ENCODE results near the gene ACVR2B.

ACVR2B gene

DNA sequence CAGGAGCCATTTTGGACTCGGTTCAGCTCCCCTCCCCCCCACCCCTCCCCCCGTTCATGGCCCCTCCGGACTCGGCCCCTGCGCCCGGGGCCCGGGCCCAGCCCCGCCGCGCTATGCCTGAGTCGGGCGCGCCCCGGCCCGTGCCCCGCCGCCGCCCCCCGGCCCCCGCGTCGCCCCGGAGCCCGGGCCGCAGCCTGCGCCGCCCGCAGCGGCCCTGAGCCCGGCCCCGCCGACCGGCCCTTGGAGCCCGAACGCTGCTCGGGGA, 155 bp downstream of the ACVR2B start:
- Mint-ChIP-seq H3K4me1 (peaks cover 9 to 14% of the 10 kb centered on the region in 2 donors), H3K36me3 (no peaks in the 10 kb centered on the region), H3K27me3 (peaks cover 29 to 35% of the 10 kb centered on the region in 2 donors), H3K27ac (no peak overlapping the region), H3K9me3 (no peaks in the 10 kb centered on the region), H3K4me3 (peak overlapping the region; percentile 85 to 87)
- DNase-seq (no peak), ATAC-seq (replicated peaks) (peak; percentile 16 to 20)

- peaks cover 29 to 34% of the 10 kb centered on the region in 2 donors for H3K27me3 Mint-ChIP-seq
Observed at GRCh38 chr3:38454178-38454883, 641 bp downstream of the ACVR2B start.

DNA sequence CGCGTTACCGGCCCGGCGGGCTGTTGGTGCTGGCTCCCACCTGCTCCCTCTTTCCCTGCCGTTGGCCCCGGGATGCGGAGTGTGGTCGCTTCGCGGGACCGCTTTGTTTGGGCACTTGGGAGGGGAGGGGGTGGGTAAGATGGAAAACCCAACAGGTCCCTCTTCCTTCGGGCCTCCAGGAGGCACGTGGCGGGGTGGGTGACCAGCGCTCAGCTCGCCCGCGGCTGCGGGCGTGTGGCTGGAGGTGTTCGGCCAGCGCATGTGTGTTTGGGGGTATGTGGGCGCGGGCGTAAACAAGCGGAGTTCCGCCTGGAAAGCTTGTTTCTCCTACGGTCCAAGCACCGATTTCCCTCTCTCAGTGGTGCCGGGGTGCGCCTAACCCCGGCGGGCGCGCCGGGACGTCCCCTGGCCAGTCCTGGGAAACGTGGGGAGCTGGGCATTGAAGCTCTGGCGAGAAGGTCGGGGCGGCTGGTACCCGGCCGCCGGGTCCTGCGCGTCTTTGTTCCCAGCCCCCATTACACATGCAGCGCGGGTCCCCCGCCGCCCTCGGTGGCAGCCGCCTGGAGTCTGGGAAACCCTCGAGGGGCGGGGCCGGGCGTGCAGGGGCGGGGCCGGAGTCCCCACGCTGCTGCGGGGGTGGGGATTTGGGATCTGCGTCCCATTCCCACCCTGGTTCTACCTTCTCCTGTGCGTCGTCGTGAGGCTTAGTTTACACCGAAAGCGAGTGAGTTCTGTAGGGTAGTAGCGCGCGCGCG, 1.4 kb downstream of the ACVR2B start:
- Mint-ChIP-seq H3K9me3 (no peaks in the 10 kb centered on the region), H3K27ac (no peak overlapping the region), H3K4me3 (peak overlapping the region; percentile 85 to 87), H3K27me3 (peaks cover 29% of the 10 kb centered on the region in 2 donors), H3K4me1 (peaks cover 9 to 14% of the 10 kb centered on the region in 2 donors), H3K36me3 (no peaks in the 10 kb centered on the region)
- ATAC-seq (replicated peaks) = peak; percentile 22 to 27
- DNase-seq = no peak

More at GRCh38 chr3:38454178-38454883, 641 bp downstream of the ACVR2B start:
- DNase-seq = no peak
- Mint-ChIP-seq H3K27ac (peak overlapping the region; percentile 72), H3K9me3 (no peaks in the 10 kb centered on the region), H3K4me1 (peaks cover 9 to 14% of the 10 kb centered on the region in 2 donors), H3K36me3 (no peaks in the 10 kb centered on the region), H3K4me3 (peak overlapping the region; percentile 85 to 87)
- peak; percentile 59 to 61 for ATAC-seq (replicated peaks)

GRCh38 chr3:38455639-38456430, 2.1 kb downstream of the ACVR2B start:
- no peaks in the 10 kb centered on the region for H3K36me3 Mint-ChIP-seq
- H3K4me3 Mint-ChIP-seq = peak overlapping the region; percentile 85 to 87
- H3K27ac Mint-ChIP-seq = peak overlapping the region; percentile 47
- H3K27me3 Mint-ChIP-seq = peaks cover 24 to 27% of the 10 kb centered on the region in 2 donors
- DNase-seq (no peak), ATAC-seq (replicated peaks) (peak; percentile 65 to 66)
- peaks cover 9 to 14% of the 10 kb centered on the region in 2 donors for H3K4me1 Mint-ChIP-seq
- H3K9me3 Mint-ChIP-seq = no peaks in the 10 kb centered on the region

- Mint-ChIP-seq H3K4me3 (no peak overlapping the region), H3K36me3 (no peaks in the 10 kb centered on the region), H3K9me3 (no peaks in the 10 kb centered on the region), H3K27ac (no peak overlapping the region), H3K4me1 (peaks cover 9 to 14% of the 10 kb centered on the region in 2 donors), H3K27me3 (peaks cover 19 to 21% of the 10 kb centered on the region in 2 donors)
- ATAC-seq (replicated peaks) = no peak
- no peak for DNase-seq
Observed at GRCh38 chr3:38457111-38458003, 3.7 kb downstream of the ACVR2B start.

- Mint-ChIP-seq H3K4me1 (peaks cover 3 to 14% of the 10 kb centered on the region in 2 donors), H3K4me3 (no peak overlapping the region), H3K9me3 (no peaks in the 10 kb centered on the region), H3K36me3 (no peaks in the 10 kb centered on the region), H3K27ac (no peak overlapping the region), H3K27me3 (peaks cover 8 to 10% of the 10 kb centered on the region in 2 donors)
- ATAC-seq (replicated peaks) = no peak
- DNase-seq = no peak
Observed at GRCh38 chr3:38458796-38459498, 5.3 kb downstream of the ACVR2B start.

GRCh38 chr3:38459499-38460048, 5.9 kb downstream of the ACVR2B start:
- H3K27ac Mint-ChIP-seq = no peak overlapping the region
- H3K9me3 Mint-ChIP-seq = no peaks in the 10 kb centered on the region
- H3K27me3 Mint-ChIP-seq = peaks cover 5 to 6% of the 10 kb centered on the region in 2 donors
- DNase-seq (no peak), ATAC-seq (replicated peaks) (no peak)
- H3K4me3 Mint-ChIP-seq = no peak overlapping the region
- H3K36me3 Mint-ChIP-seq = no peaks in the 10 kb centered on the region
- peaks cover under 1 to 10% of the 10 kb centered on the region in 2 donors for H3K4me1 Mint-ChIP-seq

GRCh38 chr3:38460377-38461270, 6.9 kb downstream of the ACVR2B start:
- ATAC-seq (replicated peaks) (no peak), DNase-seq (no peak)
- Mint-ChIP-seq H3K4me1 (peaks cover 0 to 7% of the 10 kb centered on the region in 2 donors), H3K27ac (no peak overlapping the region), H3K36me3 (no peaks in the 10 kb centered on the region), H3K4me3 (no peak overlapping the region), H3K9me3 (peaks cover 0 to 2% of the 10 kb centered on the region in 2 donors), H3K27me3 (peaks cover 0 to 4% of the 10 kb centered on the region in 2 donors)

- Mint-ChIP-seq H3K36me3 (peaks cover 4 to 14% of the 10 kb centered on the region in 2 donors), H3K4me3 (no peak overlapping the region), H3K4me1 (no peaks in the 10 kb centered on the region), H3K9me3 (peaks cover 14 to 16% of the 10 kb centered on the region in 2 donors), H3K27ac (no peak overlapping the region), H3K27me3 (peaks cover 0 to 1% of the 10 kb centered on the region in 2 donors)
- no peak for ATAC-seq (replicated peaks)
- DNase-seq = no peak
Observed at GRCh38 chr3:38465588-38466154, 12.0 kb downstream of the ACVR2B start.

DNA sequence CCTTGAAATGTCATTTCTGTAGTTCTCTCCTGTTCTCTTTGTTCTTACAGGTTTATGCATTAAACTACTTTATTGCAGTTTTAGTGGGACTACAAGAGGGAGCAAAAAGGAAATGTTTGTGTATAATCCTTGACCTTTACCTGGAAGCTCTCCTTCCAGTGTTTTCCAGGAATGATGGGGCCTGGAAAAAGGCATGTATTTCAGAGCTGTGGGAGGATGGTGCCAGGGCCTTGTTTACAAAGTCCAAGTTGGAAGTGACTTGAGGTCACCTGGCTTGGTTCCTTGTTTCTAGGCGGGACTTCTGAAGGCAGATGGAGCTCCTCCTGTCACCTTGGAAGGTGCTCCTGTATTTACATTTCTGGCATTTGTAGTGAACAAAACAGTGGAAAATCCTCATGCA, 15.1 kb downstream of the ACVR2B start:
- DNase-seq (no peak), ATAC-seq (replicated peaks) (no peak)
- Mint-ChIP-seq H3K9me3 (peaks cover 14 to 18% of the 10 kb centered on the region in 2 donors), H3K4me1 (peaks cover 5 to 9% of the 10 kb centered on the region in 2 donors), H3K27me3 (no peaks in the 10 kb centered on the region), H3K36me3 (peaks cover 4 to 14% of the 10 kb centered on the region in 2 donors), H3K27ac (no peak overlapping the region), H3K4me3 (no peak overlapping the region)

GRCh38 chr3:38469852-38470251, 16.2 kb downstream of the ACVR2B start:
- no peaks in the 10 kb centered on the region for H3K27me3 Mint-ChIP-seq
- peaks cover 5 to 9% of the 10 kb centered on the region in 2 donors for H3K4me1 Mint-ChIP-seq
- H3K4me3 Mint-ChIP-seq = no peak overlapping the region
- ATAC-seq (replicated peaks) = no peak
- peaks cover 14 to 18% of the 10 kb centered on the region in 2 donors for H3K9me3 Mint-ChIP-seq
- H3K27ac Mint-ChIP-seq = no peak overlapping the region
- no peak for DNase-seq
- peaks cover 4 to 14% of the 10 kb centered on the region in 2 donors for H3K36me3 Mint-ChIP-seq
